Pons (tissue), 1 donor: ENCODE results near the gene HERC2.
A peak's percentile ranks its signal among the peaks of the same experiment; 100 is the strongest.
"Not testable (repeated sequence)": the region's sequence is repeated elsewhere in the genome, so short reads cannot be mapped to it uniquely, and the experiment has no call there.

Source experiments
- DNase-seq: peaks from one replicate; pipeline ENCODE4 v3.0.0-alpha.2; 2016; ENCODE audit warnings: low spot score

Gene HERC2

DNA sequence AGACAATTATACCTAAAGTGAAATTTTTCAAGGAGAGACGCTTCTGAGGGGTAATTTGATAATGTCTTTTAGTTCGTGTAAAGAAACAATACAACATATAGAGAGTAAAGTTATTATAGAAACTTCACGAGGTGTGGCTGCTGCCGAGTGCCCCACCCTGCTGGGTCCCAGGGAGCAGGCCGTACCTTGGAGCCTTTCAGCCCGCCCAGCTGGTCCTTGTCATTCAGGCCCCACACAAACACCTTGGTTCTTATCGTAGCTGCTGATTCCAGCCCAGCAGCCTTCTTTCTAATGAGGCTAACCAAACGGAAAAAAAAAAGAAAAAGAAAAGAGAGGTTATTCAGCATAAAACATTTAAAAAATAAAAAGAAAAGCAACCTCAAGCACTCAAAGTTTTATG, 139.8 kb downstream of the HERC2 start:
- DNase-seq: no peak

GRCh38 chr15:28181366-28181765, 140.6 kb downstream of the HERC2 start:
- DNase-seq: no peak

GRCh38 chr15:28179270-28179669, 142.7 kb downstream of the HERC2 start:
- DNase-seq: no peak

- DNase-seq: no peak
These were observed 143.3 kb downstream of the HERC2 start for GRCh38 chr15:28178727-28179126.

DNA sequence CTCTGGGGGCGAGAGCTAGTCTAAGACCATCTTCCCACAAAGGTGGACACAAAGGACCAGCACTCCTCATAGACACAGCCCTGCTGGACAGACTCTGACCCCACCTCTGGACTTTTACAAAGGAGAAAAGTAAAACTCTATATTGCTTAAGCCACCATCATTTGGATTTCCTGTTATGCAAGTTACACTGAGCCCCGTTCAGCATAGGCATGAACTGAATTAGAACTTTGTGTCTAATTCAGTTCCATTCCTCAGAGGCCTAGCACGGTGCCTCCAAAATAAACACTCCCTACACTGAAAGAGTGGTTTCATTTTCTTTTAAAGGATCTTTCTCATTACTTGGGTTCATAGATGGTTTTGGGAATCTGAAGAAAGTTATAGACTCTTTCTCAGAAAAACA, 143.7 kb downstream of the HERC2 start:
- no peak for DNase-seq

DNA sequence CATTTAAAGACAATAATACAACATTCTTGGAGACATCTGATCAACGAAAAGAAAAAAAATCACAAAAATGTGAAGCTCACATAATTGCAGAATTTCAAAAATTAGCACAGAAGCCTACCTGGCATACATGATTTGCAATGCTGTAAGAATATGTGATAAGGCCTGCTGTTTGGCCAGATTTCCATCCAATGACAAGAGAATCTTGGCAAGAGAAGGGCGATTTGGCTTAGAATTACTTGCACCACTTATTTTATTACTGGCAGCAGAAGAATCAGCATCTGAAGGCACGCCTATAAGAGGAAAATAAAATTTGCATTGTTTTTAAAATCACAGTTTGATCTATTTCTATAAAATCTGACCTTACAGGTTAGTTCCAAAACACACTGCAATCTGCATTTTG, 152.6 kb downstream of the HERC2 start:
- DNase-seq: no peak

- peak; percentile 28 for DNase-seq
These were observed 153.4 kb downstream of the HERC2 start for GRCh38 chr15:28168405-28169121.

GRCh38 chr15:28167042-28167441, 154.9 kb downstream of the HERC2 start:
- no peak for DNase-seq

GRCh38 chr15:28165791-28166190, 156.2 kb downstream of the HERC2 start:
- DNase-seq: no peak

- no peak for DNase-seq
These were observed 157.1 kb downstream of the HERC2 start for GRCh38 chr15:28164876-28165275.

DNA sequence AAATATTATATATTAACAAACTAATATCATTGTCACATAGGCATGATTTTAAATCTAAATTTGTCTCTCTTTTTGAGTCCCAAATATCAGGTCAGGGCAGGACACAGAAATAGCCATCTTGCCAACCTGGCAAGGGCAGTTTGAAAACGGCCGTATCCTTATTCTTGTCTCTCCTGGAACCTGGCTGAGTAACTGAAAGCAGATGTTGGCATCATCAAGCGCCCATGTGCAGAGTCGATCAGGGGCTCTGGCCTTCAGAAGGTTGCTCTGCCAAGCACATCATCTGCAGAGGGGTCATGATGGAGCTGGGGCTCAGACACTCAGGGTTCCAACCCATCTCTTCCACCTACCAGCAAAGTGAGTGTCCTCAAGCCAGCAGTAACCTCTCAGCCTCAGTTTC, 167.7 kb downstream of the HERC2 start:
- no peak for DNase-seq

GRCh38 chr15:28153492-28154119, 168.4 kb downstream of the HERC2 start:
- no peak for DNase-seq

GRCh38 chr15:28152538-28152923, 169.4 kb downstream of the HERC2 start:
- DNase-seq: not testable (repeated sequence)

DNA sequence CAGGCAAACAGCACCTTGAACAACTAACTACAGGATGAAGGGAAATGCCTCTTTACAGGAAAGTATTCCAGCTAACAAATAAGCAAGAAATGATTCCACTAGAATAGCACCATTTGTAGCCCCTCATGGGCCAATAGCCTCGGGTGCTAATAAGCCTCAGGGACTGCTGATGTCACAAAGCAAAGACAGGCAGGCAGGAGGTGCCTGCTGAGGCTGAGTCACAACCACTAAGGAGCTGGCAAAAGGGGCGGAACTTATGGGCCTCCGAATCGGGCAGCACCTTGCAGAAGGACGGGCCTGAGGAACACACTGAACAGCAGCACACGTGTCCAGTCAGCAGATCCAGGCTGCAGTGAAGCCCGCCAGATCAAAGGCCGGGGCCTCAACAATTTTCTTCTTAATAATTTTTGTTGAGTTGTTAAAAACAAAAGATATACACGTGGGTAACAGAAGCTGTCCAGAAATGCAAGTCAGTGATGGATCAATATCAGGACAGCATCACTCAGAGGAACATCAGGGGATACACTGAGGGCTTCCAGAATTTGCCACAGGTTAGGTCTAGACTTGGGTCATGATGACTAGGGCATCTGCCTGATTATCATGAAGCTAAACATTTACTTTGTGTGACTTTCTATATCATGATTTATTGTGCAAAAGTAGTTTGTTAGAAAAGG, 170.0 kb downstream of the HERC2 start:
- not testable (repeated sequence) for DNase-seq

DNA sequence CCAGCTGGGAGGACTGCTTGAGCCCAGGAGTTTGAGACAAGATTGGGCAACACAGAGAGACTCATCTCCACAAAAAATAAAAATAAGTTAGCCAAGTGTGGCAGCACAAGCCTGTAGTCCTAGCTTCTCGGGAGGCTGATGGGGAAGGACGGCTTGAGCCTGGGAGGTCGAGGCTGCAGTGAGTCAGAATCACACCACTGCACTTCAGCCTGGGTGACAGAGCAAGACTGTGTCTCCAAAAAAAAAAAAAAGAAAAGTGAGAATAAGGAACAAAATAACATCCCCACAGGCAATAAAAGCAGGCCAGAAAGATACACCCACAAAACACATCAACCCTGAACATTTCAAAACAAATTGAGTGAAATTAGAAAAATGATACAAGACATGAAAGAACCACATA, 174.2 kb downstream of the HERC2 start:
- no peak for DNase-seq

DNA sequence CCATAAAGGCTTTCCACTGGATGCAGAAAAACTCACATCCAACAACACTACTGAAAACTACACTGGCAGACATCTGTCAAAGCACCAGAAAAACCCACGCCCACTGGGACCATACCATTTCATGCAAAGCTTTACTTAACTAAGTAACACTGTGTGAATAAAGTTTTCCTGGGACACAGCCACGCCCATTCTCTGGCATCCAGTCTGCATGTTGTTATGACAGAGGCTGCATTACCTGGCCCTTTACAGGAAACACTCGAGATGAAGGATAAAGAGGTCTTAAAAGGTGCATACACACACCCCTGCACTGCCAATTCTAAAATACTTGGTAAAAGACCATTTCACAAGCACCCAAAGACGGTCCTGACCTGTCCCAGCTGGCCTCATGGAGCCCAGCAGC, 176.6 kb downstream of the HERC2 start:
- DNase-seq: not testable (repeated sequence)

- no peak for DNase-seq
These were observed 181.9 kb downstream of the HERC2 start for GRCh38 chr15:28140062-28140461.

- DNase-seq: not testable (repeated sequence)
These were observed 184.5 kb downstream of the HERC2 start for GRCh38 chr15:28137408-28138039.

- not testable (repeated sequence) for DNase-seq
These were observed 185.6 kb downstream of the HERC2 start for GRCh38 chr15:28136236-28136904.

DNA sequence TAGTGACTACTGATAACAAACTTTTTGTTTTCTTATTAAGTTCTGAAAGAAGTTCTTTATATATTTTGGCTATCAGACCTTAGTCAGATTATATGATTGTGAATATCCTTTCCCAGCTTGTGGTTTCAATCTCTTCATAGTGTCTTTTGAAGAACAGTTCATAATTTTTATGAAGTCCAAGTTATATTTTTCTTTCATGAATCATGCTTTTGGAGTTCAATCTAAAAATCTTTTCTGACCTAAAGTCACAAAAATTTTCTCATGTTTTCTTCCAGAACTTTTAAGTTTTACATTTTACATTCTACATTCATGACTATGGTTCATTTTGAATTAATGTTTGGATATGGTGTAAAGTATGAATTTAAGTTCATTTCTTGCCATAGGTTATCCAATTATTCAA, 188.7 kb downstream of the HERC2 start:
- DNase-seq: no peak

- no peak for DNase-seq
These were observed 189.3 kb downstream of the HERC2 start for GRCh38 chr15:28132524-28133275.

GRCh38 chr15:28131946-28132345, 190.0 kb downstream of the HERC2 start:
- DNase-seq: no peak
